Right ventricle myocardium inferior (tissue), 1 donor: ENCODE results near the gene NEU1. TPM values are rescaled to one million over a fixed set of nuclear protein-coding genes. Genes with fewer than 3 reads are reported as not detected.
"Not testable (repeated sequence)": the region's sequence is repeated elsewhere in the genome, so short reads cannot be mapped to it uniquely, and the experiment has no call there.

Source experiments
- ATAC-seq: fragments of 200-7000 bp; cut with Tn5 transposase; one replicate; pipeline ENCODE4 v1.9.1; 2020; ENCODE audit warnings: mild to moderate bottlenecking, moderate library complexity
- DNase-seq: peaks from one replicate; pipeline ENCODE4 v3.0.0; 2021; ENCODE audit errors: missing footprints
- intact Hi-C: fragments of 100-400 bp; cut with DNase I; formaldehyde crosslinking; loops from one replicate; pipeline ENCODE4 v1.11.0; 2022
- total RNA-seq: library from RNA; stranded (reverse); fragmentation: NEBNext Ultra II Directional; extraction: Animal tissue kit (Norgen Biotek cat#: 25700); gene quantifications from one replicate; pipeline ENCODE4 v1.2.1, GENCODE V29; 2021
- donor health status: DM: no; HTN: yes; CAD: no; lungs with severe emphysema.

The NEU1 gene
- total RNA-seq, 1 donor from 2014 or later = 25.6 TPM

DNA sequence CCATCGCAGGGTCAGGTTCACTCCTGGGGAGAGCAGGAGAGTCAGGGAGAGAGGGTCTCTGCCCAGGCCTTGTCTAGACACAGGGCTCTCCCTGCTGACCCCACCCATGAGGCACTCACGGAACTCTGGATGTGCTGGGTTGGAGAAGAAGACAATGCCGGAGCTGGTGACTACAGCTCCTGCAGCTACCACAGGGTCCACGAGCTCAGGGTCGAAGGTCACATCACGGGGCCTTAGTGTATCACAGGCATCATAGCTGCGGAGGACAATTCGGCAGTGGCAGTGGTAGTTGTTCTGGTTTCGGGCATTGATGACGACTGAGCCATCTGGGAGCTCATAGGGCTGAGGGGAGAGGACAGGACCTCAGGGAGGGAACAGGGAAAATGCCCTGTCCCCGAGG, 2.7 kb downstream of the NEU1 start:
- intact Hi-C loops = loop anchor here (10.0 kb wide), 1 partner anchor 175 kb away; the partner anchor contains the start of gene LY6G5C
- ATAC-seq = no peak
- no peak for DNase-seq

DNA sequence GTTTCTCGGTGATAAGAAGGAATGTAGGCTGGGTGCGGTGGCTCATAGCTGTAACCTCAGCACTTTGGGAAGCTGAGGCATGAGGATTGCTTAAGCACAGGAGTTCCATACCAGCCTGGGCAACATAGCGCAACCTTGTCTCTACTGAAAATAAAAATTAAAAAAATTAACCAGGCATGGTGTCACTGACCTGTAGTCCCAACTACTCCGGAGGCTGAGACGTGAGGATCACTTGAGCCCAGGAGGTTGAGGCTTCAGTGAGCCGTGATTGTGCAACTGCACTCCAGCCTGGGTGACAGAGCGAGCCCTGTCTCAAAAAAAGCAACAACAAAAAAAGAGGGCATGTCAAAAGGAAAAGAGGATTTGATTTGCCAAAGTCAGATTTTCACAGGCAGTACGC, 3.9 kb downstream of the NEU1 start:
- intact Hi-C loops = no loop called here
- DNase-seq = no peak

DNA sequence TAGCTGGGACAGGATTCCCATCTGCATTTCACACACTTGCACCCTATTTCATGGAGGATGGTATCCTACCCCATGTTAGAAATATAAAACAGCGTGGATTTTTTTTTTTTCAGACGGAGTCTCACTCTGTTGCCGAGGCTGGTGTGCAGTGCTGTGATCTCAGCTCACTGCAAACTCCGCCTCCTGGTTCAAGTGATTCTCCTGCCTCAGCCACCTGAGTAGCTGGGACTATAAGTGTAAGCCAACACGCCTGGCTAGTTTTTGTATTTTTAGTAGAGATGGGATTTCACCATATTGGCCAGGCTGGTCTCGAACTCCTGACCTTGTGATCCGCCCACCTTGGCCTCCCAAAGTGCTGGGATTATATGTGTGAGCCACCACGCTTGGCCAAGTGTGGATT, 4.8 kb downstream of the NEU1 start:
- DNase-seq, ATAC-seq, intact Hi-C loops: not testable (repeated sequence)

More for the DNA sequence above, 3.9 kb downstream of the NEU1 start:
- ATAC-seq = no peak

DNA sequence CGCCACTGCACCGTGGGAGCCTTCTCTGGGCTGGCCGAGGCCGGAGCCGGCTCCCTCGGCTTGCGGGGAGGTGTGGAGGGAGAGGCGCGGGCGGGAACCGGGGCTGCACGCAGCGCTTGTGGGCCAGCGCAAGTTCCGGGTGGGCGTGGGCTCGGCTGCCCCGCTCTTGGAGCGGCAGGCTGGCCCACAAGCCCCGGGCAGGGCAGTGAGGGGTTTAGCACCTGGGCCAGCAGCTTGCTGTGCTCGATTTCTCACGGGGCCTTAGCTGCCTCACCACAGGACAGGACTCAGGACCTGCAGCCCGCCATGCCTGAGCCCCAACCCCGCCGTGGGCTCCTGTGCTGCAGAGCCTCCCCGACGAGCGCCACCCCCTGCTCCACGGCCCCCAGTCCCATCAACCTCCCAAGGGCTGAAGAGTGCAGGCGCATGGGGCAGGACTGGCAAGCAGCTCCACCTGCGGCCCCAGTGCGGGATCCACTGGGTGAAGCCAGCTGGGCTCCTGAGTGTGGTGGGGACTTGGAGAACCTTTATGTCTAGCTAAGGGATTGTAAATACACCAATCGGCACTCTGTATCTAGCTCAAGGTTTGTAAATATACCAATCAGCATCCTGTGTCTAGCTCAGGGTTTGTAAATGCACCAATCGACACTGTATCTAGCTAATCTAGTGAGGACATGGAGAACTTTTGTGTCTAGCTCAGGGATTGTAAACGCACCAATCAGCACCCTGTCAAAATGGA, 10.5 kb downstream of the NEU1 start:
- ATAC-seq, DNase-seq, intact Hi-C loops: not testable (repeated sequence)

DNA sequence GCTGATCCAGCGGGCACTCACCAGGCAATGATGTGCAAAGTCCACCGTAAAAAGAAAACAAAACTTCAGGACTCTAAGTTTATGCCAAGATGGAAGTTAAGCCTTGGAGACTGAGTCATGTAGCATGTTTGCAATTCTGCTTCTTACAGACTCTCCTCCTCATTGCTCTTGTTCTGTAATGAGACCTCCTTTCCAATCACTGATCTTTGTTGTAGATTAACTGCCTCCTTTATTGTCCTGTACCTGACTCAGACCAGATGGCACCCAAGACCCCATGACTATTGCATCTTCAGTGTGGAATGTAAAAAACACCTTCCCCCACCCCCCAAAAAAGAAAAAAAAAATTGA, 11.2 kb downstream of the NEU1 start:
- DNase-seq (no peak), ATAC-seq (no peak)
- intact Hi-C loops = no loop called here

DNA sequence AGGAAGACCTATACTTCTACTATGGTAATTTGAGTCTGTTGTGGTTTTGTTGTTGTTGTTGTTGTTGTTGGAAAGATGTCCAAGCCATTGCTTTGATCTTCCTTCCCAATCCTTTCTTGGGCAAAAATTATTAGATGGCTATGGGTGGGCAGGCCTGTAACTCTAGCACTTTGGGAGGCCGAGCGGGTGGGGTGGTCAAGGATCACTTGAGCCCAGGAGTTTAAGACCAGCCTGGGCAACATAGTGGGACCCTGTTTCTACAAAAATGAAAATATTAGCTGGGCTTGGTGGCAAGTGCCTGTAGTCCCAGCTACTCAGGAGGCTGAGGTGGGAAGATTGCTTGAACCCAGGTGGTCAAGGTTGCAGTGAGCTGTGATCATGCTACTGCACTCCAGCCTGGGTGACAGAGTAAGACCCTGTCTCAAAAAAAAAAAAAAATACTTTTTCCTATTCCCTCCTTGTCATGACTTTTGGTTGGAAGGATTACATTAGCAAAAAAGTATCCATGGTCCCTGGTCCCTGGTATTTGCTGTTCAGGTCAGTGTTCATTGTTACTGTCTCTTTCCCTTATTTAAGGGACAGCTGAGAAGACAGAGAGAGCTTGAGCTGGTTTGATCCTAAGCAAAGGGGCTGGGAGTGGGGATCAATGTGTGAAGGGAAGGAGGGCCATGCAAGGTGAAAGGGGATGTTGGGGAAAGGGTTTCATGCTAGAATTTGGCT, 11.7 kb downstream of the NEU1 start:
- ATAC-seq (no peak), DNase-seq (no peak)
- intact Hi-C loops = no loop called here

DNA sequence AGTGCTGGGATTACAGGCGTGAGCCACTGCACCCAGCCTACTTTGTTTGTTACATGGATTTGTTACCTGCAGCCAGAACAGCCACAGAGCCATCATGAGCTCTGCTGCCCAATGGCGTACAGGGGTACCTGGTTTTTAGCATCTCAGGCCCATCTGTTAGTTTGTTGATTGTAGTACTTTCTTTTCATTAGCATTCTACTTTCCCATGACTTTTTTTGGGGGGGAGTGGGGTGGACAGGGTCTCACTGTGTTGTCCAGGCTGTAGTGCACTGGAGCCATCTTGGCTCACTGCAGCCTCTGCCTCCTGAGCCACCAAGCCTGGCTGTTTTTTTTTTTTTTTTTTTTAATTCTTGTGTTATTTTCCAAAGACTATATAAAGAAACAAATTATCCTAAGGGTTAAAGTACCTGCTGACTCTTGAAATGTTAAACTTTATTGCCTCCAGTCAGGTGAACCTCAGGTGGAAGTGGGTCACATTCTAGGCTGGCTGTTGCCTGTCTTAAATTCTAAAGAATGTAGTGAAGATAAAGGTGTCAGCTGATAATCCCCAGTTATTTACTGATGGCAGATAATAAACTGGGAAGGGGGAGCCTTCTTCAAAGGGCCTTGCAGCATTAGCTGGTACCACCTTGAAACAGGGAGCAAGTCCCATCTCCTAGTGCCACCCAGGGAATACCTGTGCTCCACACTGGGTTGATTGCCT, 15.2 kb downstream of the NEU1 start:
- ATAC-seq = no peak
- no peak for DNase-seq
- intact Hi-C loops = no loop called here

DNA sequence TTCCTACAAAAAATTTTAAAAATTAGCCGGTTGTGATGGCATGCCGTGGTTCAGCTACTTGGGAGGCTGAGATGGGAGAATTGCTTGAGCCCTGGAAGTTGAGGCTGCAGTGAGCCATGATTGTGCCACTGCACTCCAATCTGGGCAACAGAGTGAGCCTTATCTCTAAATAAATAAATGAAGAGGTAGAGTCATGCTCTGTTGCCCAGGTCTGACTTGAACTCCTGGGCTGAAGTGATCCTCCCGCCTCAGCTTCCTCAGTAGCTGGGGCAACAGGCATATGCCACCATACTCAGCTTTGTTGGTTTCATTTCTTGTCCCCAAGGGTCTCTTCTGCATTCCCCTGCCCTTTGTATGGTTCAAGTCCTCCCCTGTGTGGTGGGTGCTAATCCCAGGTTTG, 18.1 kb downstream of the NEU1 start:
- DNase-seq = no peak

DNA sequence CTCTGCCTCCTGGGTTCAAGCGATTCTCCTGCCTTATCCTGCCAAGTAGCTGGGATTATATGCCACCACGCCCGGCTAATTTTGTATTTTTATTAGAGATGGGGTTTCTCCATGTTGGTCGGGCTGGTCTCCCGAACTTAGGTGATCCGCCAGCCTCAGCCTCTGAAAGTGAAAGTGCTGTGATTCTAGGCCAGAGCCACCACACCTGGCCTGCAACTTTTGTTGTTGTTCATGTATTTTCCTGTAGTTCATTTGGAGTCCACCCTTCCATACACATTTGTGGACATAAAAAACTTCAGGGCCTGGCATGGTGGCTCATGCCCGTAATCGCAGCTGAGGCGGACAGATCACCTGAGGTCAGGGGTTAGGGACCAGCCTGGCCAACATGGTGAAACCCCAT, 20.6 kb downstream of the NEU1 start:
- no peak for DNase-seq
- no peak for ATAC-seq
- intact Hi-C loops = no loop called here

More for the DNA sequence above, 18.1 kb downstream of the NEU1 start:
- intact Hi-C loops = no loop called here
- ATAC-seq = no peak

DNA sequence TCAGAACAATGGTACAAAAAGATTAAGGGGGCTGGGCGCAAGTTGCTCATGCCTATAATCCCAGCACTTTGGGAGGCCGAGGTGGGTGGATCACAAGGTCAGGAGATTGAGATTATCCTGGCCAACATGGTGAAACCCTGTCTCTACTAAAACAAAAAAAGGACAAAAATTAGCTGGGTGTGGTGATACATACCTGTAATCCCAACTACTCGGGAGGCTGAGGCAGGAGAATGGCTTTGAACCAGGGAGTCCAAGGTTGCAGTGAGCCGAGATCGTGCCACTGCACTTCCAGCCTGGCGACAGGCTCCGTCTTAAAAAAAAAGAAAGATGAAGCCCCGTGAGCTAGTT, 22.9 kb downstream of the NEU1 start:
- intact Hi-C loops = loop anchor here (10.0 kb wide), 1 partner anchor 295 kb away; the partner anchor contains the start of genes ATP6V1G2, DDX39B and NFKBIL1
- not testable (repeated sequence) for ATAC-seq, DNase-seq

DNA sequence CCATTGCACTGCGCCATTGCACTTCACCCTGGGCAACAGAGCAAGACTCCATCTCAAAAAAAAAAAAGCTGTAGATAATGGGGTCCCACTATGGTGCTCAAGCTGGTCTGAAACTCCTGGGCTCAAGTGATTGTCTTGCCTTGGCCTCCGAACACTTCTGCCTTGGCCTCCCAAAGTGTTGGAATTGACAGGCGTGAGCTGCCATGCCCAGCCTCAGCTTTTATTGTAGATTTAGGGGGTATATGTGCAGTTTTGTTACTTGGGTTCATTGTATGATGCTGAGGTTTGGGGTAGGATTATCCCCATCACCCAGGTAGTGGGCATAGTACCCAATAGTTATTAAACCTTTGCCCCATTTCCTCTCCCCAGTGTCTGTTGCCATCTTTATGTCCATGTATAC, 23.7 kb downstream of the NEU1 start:
- ATAC-seq (no peak), DNase-seq (no peak)
- intact Hi-C loops = loop anchor here (10.0 kb wide), 1 partner anchor 294 kb away; the partner anchor contains the start of genes ATP6V1G2, DDX39B and NFKBIL1

DNA sequence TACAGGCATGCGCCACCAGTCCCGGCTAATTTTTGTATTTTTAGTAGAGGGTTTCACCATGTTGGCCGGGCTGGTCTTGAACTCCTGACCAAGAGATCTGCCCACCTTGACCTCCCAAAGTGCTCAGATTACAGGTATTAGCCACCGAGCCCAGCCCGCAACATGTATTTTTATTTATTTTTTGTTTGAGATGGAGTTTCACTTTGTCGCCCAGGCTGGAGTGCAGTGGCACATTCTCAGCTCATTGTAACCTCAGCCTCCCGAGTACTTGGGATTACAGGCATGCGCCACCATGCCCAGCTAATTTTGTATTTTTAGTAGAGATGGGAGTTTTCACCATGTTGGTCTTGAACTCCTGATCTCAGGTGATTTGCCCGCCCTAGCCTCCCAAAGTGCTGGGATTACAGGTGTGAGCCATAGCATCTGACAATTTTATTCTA, 24.5 kb downstream of the NEU1 start:
- DNase-seq, ATAC-seq: not testable (repeated sequence)
- intact Hi-C loops = loop anchor here (10.0 kb wide), 1 partner anchor 293 kb away; the partner anchor contains the start of genes ATP6V1G2, DDX39B and NFKBIL1

DNA sequence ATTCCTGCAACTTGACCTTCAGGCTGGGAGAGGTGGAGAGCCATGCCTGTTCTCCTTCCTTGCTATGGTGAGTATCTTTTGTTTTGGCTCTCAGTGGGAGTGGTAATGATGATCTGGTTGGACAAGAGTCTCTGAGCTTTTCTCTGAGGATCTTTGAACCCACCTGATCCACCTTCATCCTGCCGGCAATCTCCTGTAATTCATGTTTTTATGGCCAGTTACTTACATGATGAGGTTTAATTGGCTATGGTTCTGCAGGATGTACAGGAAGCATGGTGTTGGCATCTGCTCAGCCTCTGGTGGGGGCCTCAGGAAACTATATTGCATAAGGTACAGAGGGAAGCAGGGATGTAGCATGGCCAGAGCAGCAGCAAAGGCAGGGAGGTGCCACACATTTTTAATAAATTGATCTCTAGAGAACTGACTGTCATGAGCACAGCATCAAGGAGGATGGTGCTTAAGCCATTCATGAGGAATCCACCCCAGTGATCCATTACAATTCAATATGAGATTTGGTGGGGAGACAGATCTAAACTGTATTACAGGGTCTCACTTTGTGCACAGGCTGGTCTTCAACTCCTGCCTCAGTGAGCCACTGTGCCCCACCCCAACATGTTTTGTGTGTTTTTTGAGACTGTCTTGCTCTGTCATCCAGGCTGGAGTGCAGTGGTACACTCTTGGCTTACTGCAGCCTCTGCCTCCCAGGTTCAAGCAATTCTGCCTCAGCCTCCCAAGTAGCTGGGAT, 25.1 kb downstream of the NEU1 start:
- DNase-seq (no peak), ATAC-seq (no peak)
- intact Hi-C loops = loop anchor here (10.0 kb wide), 1 partner anchor 293 kb away; the partner anchor contains the start of genes ATP6V1G2, DDX39B and NFKBIL1

DNA sequence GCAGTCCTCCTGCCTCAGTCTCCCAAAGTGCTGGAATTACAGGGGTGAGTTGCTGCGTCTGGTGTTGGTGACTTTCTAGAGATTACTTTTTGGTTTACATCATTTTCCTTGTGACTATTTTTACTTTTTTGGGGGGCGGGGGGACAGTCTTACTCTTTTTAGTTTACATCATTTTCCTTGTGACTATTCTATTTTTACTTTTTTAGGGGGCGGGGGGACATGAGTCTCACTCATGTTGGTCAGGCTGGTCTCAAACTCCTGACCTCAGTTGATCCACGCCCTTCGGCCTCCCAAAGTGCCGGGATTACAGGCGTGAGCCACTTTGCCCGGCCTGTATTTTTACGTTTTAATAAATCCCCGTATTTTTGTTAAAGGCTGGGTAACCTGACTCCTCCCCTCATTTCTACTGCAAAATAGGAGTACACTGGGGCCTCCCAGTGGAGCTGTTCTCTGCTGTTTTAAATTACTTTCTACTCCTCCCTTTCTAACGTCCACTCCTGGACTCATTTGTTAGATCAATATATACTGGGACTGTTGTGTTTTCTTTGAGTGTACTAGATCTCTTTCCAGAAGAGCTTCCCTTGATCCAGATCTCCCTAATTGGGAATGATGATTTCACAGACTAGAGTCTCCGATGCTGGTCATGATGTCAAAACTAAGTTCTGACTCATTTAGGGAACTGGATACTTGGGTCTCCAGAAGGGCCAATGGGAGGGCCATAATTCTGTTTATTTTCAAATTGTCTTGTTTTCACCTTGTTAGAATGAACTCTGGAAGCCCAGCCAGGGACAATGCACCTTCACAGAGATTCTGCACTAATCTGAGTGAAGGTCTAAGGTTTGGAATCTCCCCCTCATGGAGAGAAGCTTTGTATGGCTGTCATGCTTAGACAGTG, 25.9 kb downstream of the NEU1 start:
- intact Hi-C loops = loop anchor here (10.0 kb wide), 1 partner anchor 292 kb away; the partner anchor contains the start of genes ATP6V1G2, DDX39B and NFKBIL1
- ATAC-seq (no peak), DNase-seq (no peak)

DNA sequence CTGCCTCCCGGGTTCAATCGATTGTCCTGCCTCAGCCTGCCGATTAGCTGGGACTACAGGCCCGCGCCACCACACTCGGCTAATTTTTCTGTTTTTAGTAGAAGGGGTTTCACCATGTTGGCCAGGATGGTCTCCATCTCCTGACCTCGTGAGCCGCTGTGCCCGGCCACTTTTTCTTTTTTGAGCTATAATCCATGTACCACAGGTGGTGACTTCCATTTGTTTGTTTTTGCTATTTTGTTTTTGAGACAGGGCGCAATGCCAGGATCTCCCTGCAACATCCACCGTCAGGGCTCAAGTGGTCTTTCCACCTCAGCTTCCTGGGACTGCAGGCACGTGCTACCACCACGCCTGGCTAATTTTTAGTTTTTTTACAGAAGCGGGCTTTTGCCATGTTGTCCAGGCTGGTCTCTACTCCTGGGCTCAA, 26.6 kb downstream of the NEU1 start:
- ATAC-seq (no peak), DNase-seq (no peak)
- intact Hi-C loops = loop anchor here (10.0 kb wide), 1 partner anchor 291 kb away; the partner anchor contains the start of genes ATP6V1G2, DDX39B and NFKBIL1

DNA sequence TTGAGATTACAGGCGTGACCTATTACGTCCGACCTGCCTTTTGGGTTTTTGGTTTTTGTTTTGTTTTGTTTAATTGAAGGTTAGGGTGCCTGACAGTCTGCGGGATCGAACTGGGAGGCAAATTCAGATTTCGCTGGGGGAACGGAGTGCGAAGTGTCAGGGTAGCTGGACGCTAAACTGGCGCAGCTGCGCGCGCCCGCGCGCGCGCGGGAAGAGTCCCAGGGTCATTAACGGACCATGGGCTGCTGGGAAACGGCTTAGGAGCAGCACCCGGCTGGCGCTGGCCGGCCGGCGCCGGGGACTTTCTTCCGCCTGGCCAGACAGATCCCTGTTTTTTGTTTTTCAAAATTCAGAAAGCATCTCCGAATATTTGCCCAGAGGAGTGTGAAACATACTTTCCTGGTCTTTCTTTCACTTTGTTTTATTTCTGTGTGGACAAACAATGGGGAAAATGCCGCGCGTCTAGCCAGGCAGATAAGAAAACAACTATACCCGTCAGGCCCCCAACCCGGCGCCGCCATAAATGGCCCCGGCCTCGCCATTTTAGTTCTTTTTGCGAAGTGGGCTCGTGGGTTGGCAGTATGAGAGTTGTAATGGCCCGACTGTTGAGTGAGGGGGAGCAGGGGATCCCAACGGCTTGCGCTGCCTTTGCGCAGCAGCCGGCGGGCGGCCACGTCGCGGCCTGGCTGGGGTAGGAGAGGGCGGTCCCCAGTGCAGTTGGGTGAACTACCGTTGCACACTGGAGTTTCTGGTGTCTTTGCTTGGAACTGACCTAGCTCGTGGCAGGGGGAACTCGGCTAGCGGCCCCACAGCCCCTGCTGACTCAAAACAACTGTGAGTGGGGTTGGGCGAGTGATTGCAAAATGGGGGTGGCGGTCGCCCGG, 28.0 kb downstream of the NEU1 start:
- DNase-seq (peak; percentile 94), ATAC-seq (peak; percentile 92)
- intact Hi-C loops = loop anchor here (5.0 to 10.0 kb wide), 3 partner anchors 152 to 290 kb away; partner anchors contain the start of genes ATP6V1G2, CSNK2B, DDX39B and LY6G5B
